Muscle layer of duodenum (tissue), 2 donors: ENCODE data around the gene IQSEC3.
"Not testable (repeated sequence)": the region's sequence is repeated elsewhere in the genome, so short reads cannot be mapped to it uniquely, and the experiment has no call there.

Source experiments
- H3K27ac ChIP-seq: one replicate; pipeline ENCODE4 v1.7.0; 2013; ENCODE audit warnings: mild to moderate bottlenecking, low read length
- H3K27me3 ChIP-seq: one replicate; pipeline ENCODE4 v1.7.0; 2013; ENCODE audit warnings: low read depth, mild to moderate bottlenecking, control low read depth, low read length
- H3K36me3 ChIP-seq, 2 donors: one replicate each; pipeline ENCODE4 v1.7.0; 2013; ENCODE audit warnings: low read length in 2 of 2, control low read depth in 1 of 2, mild to moderate bottlenecking in 1 of 2; ENCODE audit not compliant: insufficient read depth in 2 of 2, control insufficient read depth in 1 of 2
- H3K4me1 ChIP-seq, 2 donors: one replicate each; pipeline ENCODE4 v1.7.0; 2013; ENCODE audit warnings: low read length in 2 of 2, mild to moderate bottlenecking in 2 of 2, control low read depth in 1 of 2, moderate library complexity in 1 of 2; ENCODE audit not compliant: insufficient read depth in 2 of 2, control insufficient read depth in 1 of 2
- H3K4me3 ChIP-seq, 2 donors: one replicate each; pipeline ENCODE4 v1.7.0; 2013; ENCODE audit warnings: low read length in 2 of 2, low read depth in 1 of 2, mild to moderate bottlenecking in 1 of 2
- H3K9me3 ChIP-seq, 2 donors: one replicate each; pipeline ENCODE4 v1.7.0; 2013; ENCODE audit warnings: low read length in 2 of 2, control low read depth in 1 of 2, mild to moderate bottlenecking in 1 of 2; ENCODE audit not compliant: control insufficient read depth in 1 of 2
- donor health status: healthy.

Gene IQSEC3

GRCh38 chr12:53735-54730, 12.5 kb upstream of the IQSEC3 start:
- Histone ChIP-seq H3K4me1 (no peaks in the 10 kb centered on the region), H3K9me3 (peaks cover 0 to 4% of the 10 kb centered on the region in 2 donors), H3K4me3 (no peak overlapping the region), H3K27me3 (peaks cover 23% of the 10 kb centered on the region), H3K27ac (no peak overlapping the region), H3K36me3 (no peaks in the 10 kb centered on the region)

- peaks cover 0 to 4% of the 10 kb centered on the region in 2 donors for H3K9me3 ChIP-seq
- no peak overlapping the region for H3K27ac ChIP-seq
- no peak overlapping the region for H3K4me3 ChIP-seq
- H3K27me3 ChIP-seq: peaks cover 23% of the 10 kb centered on the region
- no peaks in the 10 kb centered on the region for H3K4me1 ChIP-seq
- no peaks in the 10 kb centered on the region for H3K36me3 ChIP-seq
Observed at GRCh38 chr12:54750-55535, 11.6 kb upstream of the IQSEC3 start.

GRCh38 chr12:56683-57346, 9.8 kb upstream of the IQSEC3 start:
- Histone ChIP-seq H3K4me1 (no peaks in the 10 kb centered on the region), H3K27me3 (peaks cover 23% of the 10 kb centered on the region), H3K36me3 (no peaks in the 10 kb centered on the region), H3K9me3 (peaks cover 0 to 4% of the 10 kb centered on the region in 2 donors), H3K4me3 (no peak overlapping the region), H3K27ac (no peak overlapping the region)

GRCh38 chr12:57539-57938, 9.0 kb upstream of the IQSEC3 start:
- Histone ChIP-seq H3K36me3 (no peaks in the 10 kb centered on the region), H3K4me1 (no peaks in the 10 kb centered on the region), H3K27me3 (peaks cover 23% of the 10 kb centered on the region), H3K27ac (no peak overlapping the region), H3K4me3 (no peak overlapping the region), H3K9me3 (peaks cover 0 to 4% of the 10 kb centered on the region in 2 donors)

GRCh38 chr12:58832-59231, 7.7 kb upstream of the IQSEC3 start:
- Histone ChIP-seq H3K27ac (no peak overlapping the region), H3K9me3 (peaks cover 0 to 4% of the 10 kb centered on the region in 2 donors), H3K4me1 (no peaks in the 10 kb centered on the region), H3K4me3 (no peak overlapping the region), H3K27me3 (peaks cover 17% of the 10 kb centered on the region), H3K36me3 (no peaks in the 10 kb centered on the region)

GRCh38 chr12:61845-62244, 4.7 kb upstream of the IQSEC3 start:
- H3K9me3 ChIP-seq, H3K27ac ChIP-seq, H3K27me3 ChIP-seq, H3K4me3 ChIP-seq, H3K4me1 ChIP-seq, H3K36me3 ChIP-seq: not testable (repeated sequence)

- not testable (repeated sequence) for H3K4me1 ChIP-seq, H3K27me3 ChIP-seq, H3K9me3 ChIP-seq, H3K4me3 ChIP-seq, H3K36me3 ChIP-seq, H3K27ac ChIP-seq
Observed at GRCh38 chr12:65491-66063, 990 bp upstream of the IQSEC3 start.

GRCh38 chr12:66782-67504, 376 bp downstream of the IQSEC3 start:
- not testable (repeated sequence) for H3K4me3 ChIP-seq, H3K27ac ChIP-seq, H3K36me3 ChIP-seq, H3K4me1 ChIP-seq, H3K9me3 ChIP-seq, H3K27me3 ChIP-seq

- not testable (repeated sequence) for H3K27ac ChIP-seq, H3K4me3 ChIP-seq, H3K36me3 ChIP-seq, H3K9me3 ChIP-seq, H3K4me1 ChIP-seq, H3K27me3 ChIP-seq
Observed at GRCh38 chr12:69677-70076, 3.1 kb downstream of the IQSEC3 start.

GRCh38 chr12:70541-70940, 4.0 kb downstream of the IQSEC3 start:
- not testable (repeated sequence) for H3K36me3 ChIP-seq, H3K27me3 ChIP-seq, H3K4me1 ChIP-seq, H3K27ac ChIP-seq, H3K9me3 ChIP-seq, H3K4me3 ChIP-seq
